ENCODE measurements around the gene MAST4. TPM values are rescaled to one million over a fixed set of nuclear protein-coding genes. Genes with fewer than 3 reads are reported as not detected.

The MAST4 gene
- total RNA-seq, 2 donors from 2014 or later: 11.0 to 11.5 TPM

- H3K4me1 Mint-ChIP-seq: peaks cover 43% of the 10 kb centered on the region
- no peaks in the 10 kb centered on the region for H3K27me3 Mint-ChIP-seq (ENCODE audit: insufficient read depth)
- no peaks in the 10 kb centered on the region for H3K9me3 Mint-ChIP-seq
- no peak for DNase-seq
- no peak for TF ChIP-seq CTCF (conservative IDR thresholded peaks at IDR 0.05)
- Histone ChIP-seq H3K27me3 (ENCODE audit: control insufficient read depth, insufficient read depth, low read length, poor library complexity, severe bottlenecking) (no peaks in the 10 kb centered on the region), H3K9ac (ENCODE audit: extremely low read depth, low read length, poor library complexity, severe bottlenecking) (no peak overlapping the region), H3K4me3 (ENCODE audit: low read length) (no peak overlapping the region), H3K36me3 (ENCODE audit: control insufficient read depth, insufficient read depth, low read length) (no peaks in the 10 kb centered on the region), H3K9me3 (ENCODE audit: control insufficient read depth, low read length) (no peaks in the 10 kb centered on the region), H3K27ac (ENCODE audit: low read depth, low read length) (no peak overlapping the region), H3K4me1 (ENCODE audit: control insufficient read depth, insufficient read depth, low read length) (peaks cover 2% of the 10 kb centered on the region)
- no peak overlapping the region for H3K27ac Mint-ChIP-seq
- no peaks in the 10 kb centered on the region for H3K36me3 Mint-ChIP-seq (ENCODE audit: low read depth)
- no CpG with 5 or more reads among the region's 2 CpGs for WGBS, 2 experiments (ENCODE audit: insufficient coverage in 1 of 2, insufficient read length in 1 of 2)
- H3K4me3 Mint-ChIP-seq: no peak overlapping the region
Measured at GRCh38 chr5:67090040-67090439, 493.8 kb downstream of the MAST4 start.

- Histone ChIP-seq H3K27me3 (ENCODE audit: control insufficient read depth, insufficient read depth, low read length, poor library complexity, severe bottlenecking) (no peaks in the 10 kb centered on the region), H3K4me1 (ENCODE audit: control insufficient read depth, insufficient read depth, low read length) (peaks cover 3% of the 10 kb centered on the region), H3K9ac (ENCODE audit: extremely low read depth, low read length, poor library complexity, severe bottlenecking) (no peak overlapping the region), H3K4me3 (ENCODE audit: low read length) (no peak overlapping the region), H3K27ac (ENCODE audit: low read depth, low read length) (no peak overlapping the region), H3K9me3 (ENCODE audit: control insufficient read depth, low read length) (no peaks in the 10 kb centered on the region), H3K36me3 (ENCODE audit: control insufficient read depth, insufficient read depth, low read length) (no peaks in the 10 kb centered on the region)
- H3K4me3 Mint-ChIP-seq: no peak overlapping the region
- H3K27me3 Mint-ChIP-seq (ENCODE audit: insufficient read depth): no peaks in the 10 kb centered on the region
- TF ChIP-seq CTCF (conservative IDR thresholded peaks at IDR 0.05): no peak
- no peak for DNase-seq
- WGBS, 2 experiments (ENCODE audit: insufficient coverage in 1 of 2, insufficient read length in 1 of 2): 94 to 97% methylated on average over 3 to 5 of the region's 5 CpGs
- H3K4me1 Mint-ChIP-seq: peaks cover 45% of the 10 kb centered on the region
- no peak overlapping the region for H3K27ac Mint-ChIP-seq
- H3K9me3 Mint-ChIP-seq: no peaks in the 10 kb centered on the region
- no peaks in the 10 kb centered on the region for H3K36me3 Mint-ChIP-seq (ENCODE audit: low read depth)
Measured at GRCh38 chr5:67090593-67090992, 494.4 kb downstream of the MAST4 start.

- peaks cover 43% of the 10 kb centered on the region for H3K4me1 Mint-ChIP-seq
- no peak overlapping the region for H3K4me3 ChIP-seq (ENCODE audit: low read length)
- no peaks in the 10 kb centered on the region for H3K27me3 Mint-ChIP-seq (ENCODE audit: insufficient read depth)
- H3K9me3 ChIP-seq (ENCODE audit: control insufficient read depth, low read length): no peaks in the 10 kb centered on the region
- H3K4me3 Mint-ChIP-seq: no peak overlapping the region
- H3K36me3 Mint-ChIP-seq (ENCODE audit: low read depth): no peaks in the 10 kb centered on the region
- no peak overlapping the region for H3K27ac ChIP-seq (ENCODE audit: low read depth, low read length)
- no peak for TF ChIP-seq CTCF (conservative IDR thresholded peaks at IDR 0.05)
- H3K9me3 Mint-ChIP-seq: no peaks in the 10 kb centered on the region
- no peak overlapping the region for H3K9ac ChIP-seq (ENCODE audit: extremely low read depth, low read length, poor library complexity, severe bottlenecking)
- no peaks in the 10 kb centered on the region for H3K27me3 ChIP-seq (ENCODE audit: control insufficient read depth, insufficient read depth, low read length, poor library complexity, severe bottlenecking)
- no peaks in the 10 kb centered on the region for H3K36me3 ChIP-seq (ENCODE audit: control insufficient read depth, insufficient read depth, low read length)
- WGBS, 2 experiments (ENCODE audit: insufficient coverage in 1 of 2, insufficient read length in 1 of 2): 96% methylated on average over 2 of the region's 2 CpGs; no CpG with 5 or more reads in 1 of the 2 experiments
- no peak for DNase-seq
- H3K27ac Mint-ChIP-seq: no peak overlapping the region
- peaks cover 10% of the 10 kb centered on the region for H3K4me1 ChIP-seq (ENCODE audit: control insufficient read depth, insufficient read depth, low read length)
Measured at GRCh38 chr5:67092535-67092934, 496.3 kb downstream of the MAST4 start.

Measured in endodermal cell (in vitro differentiated cells).